Body of pancreas (tissue), 4 donors: ENCODE results near the gene MAJIN. TPM values are rescaled to one million over a fixed set of nuclear protein-coding genes. Genes with fewer than 3 reads are reported as not detected.

ENCODE experiments used
- ATAC-seq: fragments of 150-250 bp; one replicate; pipeline ENCODE4 v1.9.1; 2016
- DNase-seq, 4 donors: peaks; one replicate each; pipeline ENCODE4 v3.0.0-alpha.2; 2019
- H3K27ac ChIP-seq, 4 donors: fragments of 200-600 bp; sonication (generic); 1 replicate in 3 of 4; 2 replicates in 1 of 4; pipeline versions ENCODE4 v1.5.1 to v1.6.1; 2016 to 2019; ENCODE audit warnings: mild to moderate bottlenecking in 1 of 4, mixed read lengths in 1 of 4, moderate library complexity in 1 of 4
- H3K27me3 ChIP-seq, 2 donors: fragments of 200-600 bp; sonication (generic); one replicate each; pipeline ENCODE4 v1.6.0; 2016; ENCODE audit warnings: mild to moderate bottlenecking in 1 of 2
- H3K36me3 ChIP-seq, 2 donors: fragments of 200-600 bp; sonication (generic); replicated peaks in 1 of 2; 2 replicates each; pipeline ENCODE4 v1.5.1; 2016; ENCODE audit warnings: low read depth in 2 of 2; ENCODE audit not compliant: insufficient read depth in 1 of 2
- H3K4me1 ChIP-seq: fragments of 200-600 bp; sonication (generic); one replicate; pipeline ENCODE4 v1.6.0; 2016
- H3K4me3 ChIP-seq, 2 donors: fragments of 200-600 bp; sonication (generic); 1 replicate in 1 of 2; 2 replicates in 1 of 2; pipeline ENCODE4 v1.5.1; 2016 to 2019
- H3K9me3 ChIP-seq, 3 donors: fragments of 200-600 bp; sonication (generic); 1 replicate in 2 of 3; 2 replicates in 1 of 3; pipeline ENCODE4 v1.5.1; 2016
- POLR2A ChIP-seq, 3 donors: fragments of 450-650 bp; IDR thresholded peaks; one replicate each; pipeline ENCODE4 v1.6.1; 2016; ENCODE audit warnings: antibody characterized with exemption in 3 of 3, mild to moderate bottlenecking in 2 of 3
- WGBS, 2 donors: methylation state at CpG; one replicate each; pipeline ENCODE4 v1.1.5; 2017; 5-methylcytosine and 5-hydroxymethylcytosine counted together
- intact Hi-C: fragments of 100-400 bp; cut with DNase I; formaldehyde crosslinking; loops from one replicate; pipeline ENCODE4 v1.15.1; 2023
- total RNA-seq, 2 donors: library from RNA; depleted of rRNA; stranded (reverse); fragments of >200 nt; gene quantifications; one replicate each; pipeline ENCODE4 v1.1.0, GENCODE V29; 2016
- TF ChIP-seq, protein P1 (sequence below), 7 experiments: fragments of 450-650 bp in 4 of 7; fragments of 200-600 bp in 3 of 7; sonication (generic) in 3 of 7; IDR thresholded peaks; one replicate each; pipeline ENCODE4 v1.5.1; 2016 to 2019; ENCODE audit warnings: antibody characterized with exemption in 7 of 7

MAJIN gene, protein sequence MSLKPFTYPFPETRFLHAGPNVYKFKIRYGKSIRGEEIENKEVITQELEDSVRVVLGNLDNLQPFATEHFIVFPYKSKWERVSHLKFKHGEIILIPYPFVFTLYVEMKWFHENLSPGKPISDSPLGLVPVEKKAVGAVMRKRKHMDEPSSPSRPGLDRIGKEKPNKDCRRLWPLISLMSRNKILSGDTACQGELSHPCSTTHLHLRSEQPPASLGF
- under 1 TPM in 1 of 2 donors, not detected in 1; 0.78 TPM for total RNA-seq

DNA sequence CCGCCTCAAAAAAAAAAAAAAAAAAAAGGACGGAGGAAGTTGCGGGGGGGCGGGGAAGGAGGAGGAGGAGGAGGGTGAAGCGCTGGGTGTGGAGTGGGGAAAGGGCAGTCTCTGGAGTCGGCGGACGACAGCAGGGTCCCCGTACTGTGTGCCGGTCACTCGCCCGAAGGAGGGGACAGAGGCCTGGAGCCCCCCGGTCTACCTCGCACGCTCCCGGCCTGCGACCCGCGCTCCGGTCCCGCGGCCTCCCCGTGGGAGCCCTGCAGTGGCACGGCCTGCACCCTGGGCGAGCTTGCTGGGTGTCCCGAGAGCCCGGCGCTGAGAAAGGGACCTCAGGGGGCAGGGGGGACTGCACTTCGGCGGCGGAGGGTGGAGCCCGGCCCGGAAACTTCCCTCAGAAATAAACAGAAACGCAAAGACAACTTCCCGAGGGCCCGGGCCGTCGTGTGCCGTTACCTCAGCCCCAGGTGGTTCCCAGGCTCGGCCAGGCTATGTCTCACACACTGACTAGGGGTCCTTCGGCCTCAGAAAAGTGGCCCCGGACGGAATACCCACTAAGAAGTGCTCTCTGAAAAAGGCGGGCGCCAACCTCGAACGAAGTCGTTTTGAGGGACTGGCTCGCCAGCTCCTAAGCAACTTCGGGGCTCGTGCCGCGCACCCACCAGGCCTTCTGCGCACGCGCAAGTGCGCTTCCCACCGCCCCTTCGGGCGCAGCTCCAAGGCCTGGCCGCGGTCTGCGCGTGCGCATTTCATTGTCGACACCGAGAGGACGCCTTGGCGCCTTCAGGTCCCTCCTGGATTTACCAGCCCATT is at the start of gene MAJIN:
TSS of gene MAJIN (minus strand) at position 688 of the 813 bp plus-strand sequence. CDS start 12,703 bp downstream, outside the sequence.
- H3K4me3 ChIP-seq: no peak within 1 kb of the TSS
- H3K4me1 ChIP-seq: peaks cover 10% of the 10 kb centered on the region
- H3K27ac ChIP-seq: peak within 1 kb of the TSS in 1 of 4 donors; percentile 21
- H3K9me3 ChIP-seq: no peaks in the 10 kb centered on the region
- intact Hi-C loops: no loop called here
- ATAC-seq (peak; percentile 95), DNase-seq (peak; percentile 88 to 94 (median 93))
- H3K36me3 ChIP-seq: no peaks in the 10 kb centered on the region
- TF ChIP-seq, protein P1, sequence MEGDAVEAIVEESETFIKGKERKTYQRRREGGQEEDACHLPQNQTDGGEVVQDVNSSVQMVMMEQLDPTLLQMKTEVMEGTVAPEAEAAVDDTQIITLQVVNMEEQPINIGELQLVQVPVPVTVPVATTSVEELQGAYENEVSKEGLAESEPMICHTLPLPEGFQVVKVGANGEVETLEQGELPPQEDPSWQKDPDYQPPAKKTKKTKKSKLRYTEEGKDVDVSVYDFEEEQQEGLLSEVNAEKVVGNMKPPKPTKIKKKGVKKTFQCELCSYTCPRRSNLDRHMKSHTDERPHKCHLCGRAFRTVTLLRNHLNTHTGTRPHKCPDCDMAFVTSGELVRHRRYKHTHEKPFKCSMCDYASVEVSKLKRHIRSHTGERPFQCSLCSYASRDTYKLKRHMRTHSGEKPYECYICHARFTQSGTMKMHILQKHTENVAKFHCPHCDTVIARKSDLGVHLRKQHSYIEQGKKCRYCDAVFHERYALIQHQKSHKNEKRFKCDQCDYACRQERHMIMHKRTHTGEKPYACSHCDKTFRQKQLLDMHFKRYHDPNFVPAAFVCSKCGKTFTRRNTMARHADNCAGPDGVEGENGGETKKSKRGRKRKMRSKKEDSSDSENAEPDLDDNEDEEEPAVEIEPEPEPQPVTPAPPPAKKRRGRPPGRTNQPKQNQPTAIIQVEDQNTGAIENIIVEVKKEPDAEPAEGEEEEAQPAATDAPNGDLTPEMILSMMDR (IDR thresholded peaks at IDR 0.05): no peak
- peak in 2 of 3 donors; percentile 21 to 26 for TF ChIP-seq POLR2A (IDR thresholded peaks at IDR 0.05)
- 18 to 59% methylated on average over 26 to 63 of the region's 69 CpGs for WGBS, 2 donors
- H3K27me3 ChIP-seq: no peaks in the 10 kb centered on the region

DNA sequence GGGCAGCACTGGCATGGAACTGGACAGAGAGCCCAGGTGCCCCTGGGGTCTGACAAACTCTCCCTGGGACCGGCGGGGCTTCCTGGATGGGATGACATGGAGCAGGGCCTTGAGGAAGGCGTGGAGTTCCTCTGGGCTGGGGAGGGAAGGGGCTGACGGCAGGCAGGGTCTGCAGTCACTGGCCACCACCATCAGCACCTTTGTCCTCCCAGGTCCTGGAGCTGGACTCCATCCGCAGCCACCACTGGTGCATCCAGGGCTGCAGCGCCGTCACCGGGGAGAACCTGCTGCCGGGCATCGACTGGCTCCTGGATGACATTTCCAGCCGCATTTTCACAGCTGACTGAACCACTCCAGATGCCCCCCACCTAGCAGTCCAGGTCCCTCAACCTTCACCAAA is 49.6 kb upstream of the MAJIN start:
- Histone ChIP-seq H3K9me3 (no peaks in the 10 kb centered on the region), H3K27ac (no peak overlapping the region), H3K4me1 (no peaks in the 10 kb centered on the region), H3K36me3 (peaks cover 0 to 2% of the 10 kb centered on the region in 2 donors), H3K27me3 (no peaks in the 10 kb centered on the region), H3K4me3 (no peak overlapping the region)
- intact Hi-C loops: no loop called here
- WGBS, 2 donors: 91 to 97% methylated on average over 6 to 11 of the region's 11 CpGs
- no peak for ATAC-seq
- TF ChIP-seq, protein P1 (IDR thresholded peaks at IDR 0.05): no peak
- no peak for TF ChIP-seq POLR2A (IDR thresholded peaks at IDR 0.05)
- no peak for DNase-seq

- 84 to 91% methylated on average over 3 of the region's 3 CpGs for WGBS, 2 donors
- DNase-seq (no peak), ATAC-seq (no peak)
- intact Hi-C loops: no loop called here
- Histone ChIP-seq H3K4me1 (no peaks in the 10 kb centered on the region), H3K9me3 (no peaks in the 10 kb centered on the region), H3K4me3 (no peak overlapping the region), H3K27ac (no peak overlapping the region), H3K27me3 (no peaks in the 10 kb centered on the region), H3K36me3 (peaks cover 0 to 2% of the 10 kb centered on the region in 2 donors)
- TF ChIP-seq POLR2A (IDR thresholded peaks at IDR 0.05): no peak
- TF ChIP-seq, protein P1 (IDR thresholded peaks at IDR 0.05): no peak
Observed at GRCh38 chr11:65021003-65021402, 49.1 kb upstream of the MAJIN start.

- Histone ChIP-seq H3K36me3 (peaks cover 0 to 2% of the 10 kb centered on the region in 2 donors), H3K4me1 (peaks cover 9% of the 10 kb centered on the region), H3K9me3 (no peaks in the 10 kb centered on the region), H3K4me3 (no peak overlapping the region), H3K27ac (no peak overlapping the region), H3K27me3 (no peaks in the 10 kb centered on the region)
- ATAC-seq (no peak), DNase-seq (no peak)
- TF ChIP-seq, protein P1 (IDR thresholded peaks at IDR 0.05): no peak
- no peak for TF ChIP-seq POLR2A (IDR thresholded peaks at IDR 0.05)
- intact Hi-C loops: no loop called here
- 85 to 91% methylated on average over 5 to 7 of the region's 7 CpGs for WGBS, 2 donors
Observed at GRCh38 chr11:65019824-65020223, 47.9 kb upstream of the MAJIN start.
